HCT116 (cell line): Measurements from ENCODE around the gene JDP2. TPM values are rescaled to one million over a fixed set of nuclear protein-coding genes. Genes with fewer than 3 reads are reported as not detected.

Source experiments
- ATAC-seq: fragments of 200-7000 bp; cut with Tn5 transposase; 2 replicates; pipeline ENCODE4 v1.9.1; 2020; ENCODE audit warnings: mild to moderate bottlenecking, moderate library complexity
- BruUV-seq: library from RNA; stranded (reverse); fragments of 400-500 nt; replicated peaks from 2 replicates; lab custom pipeline; 2021; lab: Mats Ljungman, UMichigan
- CTCF ChIA-PET: fragments of 300-600 bp; sonication (Branson Sonifier 250); formaldehyde crosslinking; loops from one replicate; lab custom pipeline; 2021; ENCODE audit warnings: antibody characterized with exemption; lab: Charles Lee
- POLR2A ChIA-PET: fragments of 300-600, 350-600 bp; sonication (Branson Sonifier 250); formaldehyde crosslinking; loops from one replicate; lab custom pipeline; 2021; ENCODE audit warnings: antibody characterized with exemption; lab: Charles Lee
- RAD21 ChIA-PET, 2 experiments: fragments of 300-600 bp; sonication (Branson Sonifier 250); formaldehyde crosslinking; loops; one replicate each; lab custom pipeline; 2023; ENCODE audit warnings: low total read pairs in 2 of 2; ENCODE audit not compliant: uncharacterized antibody in 2 of 2, unreplicated experiment in 2 of 2, low non-redundant PET in 1 of 2; lab: Charles Lee
- DNase-seq: peaks from one replicate; pipeline ENCODE4 v3.0.0-alpha.2; 2010; ENCODE audit warnings: low read depth, low spot score
- H2AFZ ChIP-seq: fragments of 200-600 bp; shearing (Covaris generic), sonication (generic); 2 replicates; pipeline ENCODE4 v1.6.1; 2017; ENCODE audit warnings: low read depth, mixed run types, mixed read lengths, antibody characterized with exemption, low read length; ENCODE audit not compliant: poor library complexity, severe bottlenecking
- H3K27ac ChIP-seq: 2 replicates; pipeline ENCODE4 v1.5.1; 2012; ENCODE audit warnings: low read depth, low read length
- H3K27me3 ChIP-seq: fragments of 200-600 bp; sonication (generic); 2 replicates; pipeline ENCODE4 v1.6.1; 2016; ENCODE audit warnings: mixed run types, low read length, mixed read lengths; ENCODE audit not compliant: insufficient read depth
- H3K36me3 ChIP-seq, 2 experiments: fragments of 200-500 bp in 1 of 2; fragments of 200-600 bp in 1 of 2; sonication (Bioruptor generic) in 1 of 2; sonication (generic) in 1 of 2; 2 replicates each; pipeline versions ENCODE4 v1.5.1 to v1.6.1; 2014 to 2016; ENCODE audit warnings: low read length in 2 of 2, inconsistent platforms in 1 of 2, mixed read lengths in 1 of 2, mixed run types in 1 of 2; ENCODE audit not compliant: insufficient read depth in 2 of 2, control insufficient read depth in 1 of 2
- H3K4me1 ChIP-seq, 2 experiments: fragments of 200-600 bp in 1 of 2; sonication (generic) in 1 of 2; 2 replicates each; pipeline versions ENCODE4 v1.5.1 to v1.6.1; 2012 to 2017; ENCODE audit warnings: low read length in 2 of 2, inconsistent platforms in 1 of 2, mild to moderate bottlenecking in 1 of 2, mixed read lengths in 1 of 2, mixed run types in 1 of 2, moderate library complexity in 1 of 2; ENCODE audit not compliant: insufficient read depth in 2 of 2, control insufficient read depth in 1 of 2
- H3K4me2 ChIP-seq: fragments of 200-600 bp; sonication (generic); 2 replicates; pipeline ENCODE4 v1.6.1; 2017; ENCODE audit warnings: mixed run types, low read length, mixed read lengths
- H3K4me3 ChIP-seq, 2 experiments: fragments of 200-600 bp in 1 of 2; sonication (generic) in 1 of 2; replicated peaks in 1 of 2; 2 replicates each; pipeline ENCODE4 v1.5.1; 2011 to 2016; ENCODE audit warnings: low read length in 2 of 2, control low read depth in 1 of 2, low read depth in 1 of 2, mild to moderate bottlenecking in 1 of 2, mixed read lengths in 1 of 2, mixed run types in 1 of 2
- H3K79me2 ChIP-seq: fragments of 200-600 bp; sonication (generic); 2 replicates; pipeline ENCODE4 v1.6.1; 2017; ENCODE audit warnings: mild to moderate bottlenecking, mixed run types, low read length, moderate library complexity, mixed read lengths; ENCODE audit not compliant: insufficient read depth
- H3K9ac ChIP-seq: fragments of 200-600 bp; sonication (generic); 2 replicates; pipeline ENCODE4 v1.6.1; 2016; ENCODE audit warnings: low read length, mixed read lengths
- H3K9me2 ChIP-seq: fragments of 200-600 bp; sonication (generic), shearing (Covaris generic); 2 replicates; pipeline ENCODE4 v1.6.1; 2017; ENCODE audit warnings: mixed run types, mild to moderate bottlenecking, moderate library complexity; ENCODE audit not compliant: insufficient read depth
- H3K9me3 ChIP-seq, 2 experiments: fragments of 200-500 bp in 1 of 2; fragments of 200-600 bp in 1 of 2; sonication (Bioruptor generic) in 1 of 2; sonication (generic) in 1 of 2; 2 replicates each; pipeline ENCODE4 v1.6.1; 2014 to 2017; ENCODE audit warnings: low read length in 2 of 2, mixed read lengths in 2 of 2, inconsistent platforms in 1 of 2, low read depth in 1 of 2, mild to moderate bottlenecking in 1 of 2, mixed run types in 1 of 2, moderate library complexity in 1 of 2; ENCODE audit not compliant: control insufficient read depth in 1 of 2, insufficient read depth in 1 of 2
- H4K20me1 ChIP-seq: fragments of 200-600 bp; sonication (generic), shearing (Covaris generic); 2 replicates; pipeline ENCODE4 v1.6.1; 2017; ENCODE audit warnings: mixed run types, mild to moderate bottlenecking, moderate library complexity; ENCODE audit not compliant: insufficient read depth
- EZH2 ChIP-seq: fragments of 200-600 bp; sonication (generic); IDR thresholded peaks from 2 replicates; pipeline ENCODE4 v1.6.1; 2017; ENCODE audit warnings: antibody characterized with exemption, mixed run types
- EZH2phosphoT487 ChIP-seq: fragments of 200-600 bp; IDR thresholded peaks from 2 replicates; pipeline ENCODE4 v1.6.1; 2018; ENCODE audit warnings: antibody characterized with exemption, borderline replicate concordance
- FOSL1 ChIP-seq: IDR thresholded peaks from 2 replicates; pipeline ENCODE4 v1.6.1; 2012; ENCODE audit warnings: low read depth
- JUND ChIP-seq: IDR thresholded peaks from 2 replicates; pipeline ENCODE4 v1.6.1; 2012
- MAX ChIP-seq: IDR thresholded peaks from 2 replicates; pipeline ENCODE4 v1.6.1; 2012
- POLR2A ChIP-seq: IDR thresholded peaks from 2 replicates; pipeline ENCODE4 v1.7.0; 2011; ENCODE audit warnings: borderline replicate concordance; ENCODE audit not compliant: insufficient read depth, insufficient read length; ENCODE audit errors: extremely low read depth
- POLR2AphosphoS5 ChIP-seq: IDR thresholded peaks from 2 replicates; pipeline ENCODE4 v1.6.1; 2011; ENCODE audit warnings: mild to moderate bottlenecking, low read depth, low read length, moderate library complexity
- RAD21 ChIP-seq: IDR thresholded peaks from 2 replicates; pipeline ENCODE4 v1.6.1; 2012; ENCODE audit warnings: low read depth, mild to moderate bottlenecking
- SIN3A ChIP-seq: IDR thresholded peaks from 2 replicates; pipeline ENCODE4 v1.6.1; 2012; ENCODE audit warnings: low read depth
- SP1 ChIP-seq: IDR thresholded peaks from 2 replicates; pipeline ENCODE4 v1.6.1; 2012; ENCODE audit warnings: low read depth
- TCF7L2 ChIP-seq: IDR thresholded peaks from 2 replicates; pipeline ENCODE4 v1.7.0; 2011; ENCODE audit warnings: borderline replicate concordance, inconsistent platforms; ENCODE audit not compliant: insufficient read depth, insufficient read length; ENCODE audit errors: extremely low read depth
- YY1 ChIP-seq: IDR thresholded peaks from 2 replicates; pipeline ENCODE4 v1.6.1; 2011; ENCODE audit warnings: low read length, low read depth, moderate library complexity, mild to moderate bottlenecking; ENCODE audit not compliant: insufficient replicate concordance; ENCODE audit errors: extremely low read depth
- ZNF274 ChIP-seq: fragments of 200-500 bp; sonication (Bioruptor generic); IDR thresholded peaks from 2 replicates; pipeline ENCODE4 v1.6.1; 2014; ENCODE audit warnings: mild to moderate bottlenecking, low read depth, low read length, inconsistent platforms
- intact Hi-C: fragments of 100-400 bp; cut with micrococcal nuclease; formaldehyde crosslinking; loops from 2 replicates; pipeline ENCODE4 v1.10.0; 2022
- total RNA-seq: library from RNA; stranded (reverse); gene quantifications from one replicate; pipeline ENCODE4 v1.2.1, GENCODE V29; 2021; ENCODE audit not compliant: unreplicated experiment
- TF ChIP-seq, protein P1 (sequence below): IDR thresholded peaks from 2 replicates; pipeline ENCODE4 v1.6.1; 2011; ENCODE audit warnings: mild to moderate bottlenecking, low read length, moderate library complexity; ENCODE audit not compliant: insufficient replicate concordance; ENCODE audit errors: extremely low read depth
- TF ChIP-seq, protein P2 (sequence below), 3 experiments: fragments of 200-600 bp in 1 of 3; sonication (generic) in 1 of 3; IDR thresholded peaks in 2 of 3; conservative IDR thresholded peaks in 1 of 3; 2 replicates each; pipeline ENCODE4 v1.5.1; 2012 to 2017; ENCODE audit warnings: low read depth in 2 of 3, low read length in 2 of 3, antibody characterized with exemption in 1 of 3, borderline replicate concordance in 1 of 3, control low read depth in 1 of 3, mild to moderate bottlenecking in 1 of 3, mixed read lengths in 1 of 3, mixed run types in 1 of 3, moderate library complexity in 1 of 3; ENCODE audit not compliant: insufficient read depth in 1 of 3

Gene JDP2
- total RNA-seq, 1 experiment from 2014 or later: 25.4 TPM

DNA sequence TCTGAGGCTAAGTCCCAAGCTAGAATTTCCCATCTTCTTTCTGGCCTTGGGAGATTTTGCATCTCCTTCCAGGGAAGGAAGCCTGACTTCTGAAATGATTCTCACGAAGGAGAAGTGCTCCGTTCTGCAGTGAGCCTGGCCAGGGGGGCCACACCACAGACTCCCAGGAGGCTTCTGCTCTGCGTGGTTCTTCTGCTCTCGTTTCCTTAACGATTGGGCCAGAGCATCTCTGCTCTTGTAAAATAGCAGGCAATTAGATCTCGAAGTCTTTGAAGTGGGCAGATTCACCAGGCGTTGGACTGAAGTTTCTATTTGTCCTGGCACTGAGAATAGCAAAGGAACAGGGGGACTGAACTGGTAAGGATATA is 87.8 kb downstream of the JDP2 start:
- H3K27me3 ChIP-seq: no peaks in the 10 kb centered on the region
- H3K9ac ChIP-seq: no peak overlapping the region
- peaks cover 0 to 8% of the 10 kb centered on the region in 2 experiments; a peak in 2 of 4 replicates for H3K9me3 ChIP-seq
- no peaks in the 10 kb centered on the region for H3K9me2 ChIP-seq
- no peak overlapping the region for H3K27ac ChIP-seq
- no peaks in the 10 kb centered on the region for H3K4me1 ChIP-seq
- no TSS peak for BruUV-seq
- H3K4me2 ChIP-seq: no peak overlapping the region
- ATAC-seq: no peak
- ChIA-PET RAD21 (no interaction called here), POLR2A (no interaction called here), CTCF (interaction anchor here (1.3 kb wide), 1 partner anchor 45 kb away, joined by 3 read pairs; no protein-coding TSS in a partner anchor)
- H3K36me3 ChIP-seq: no peaks in the 10 kb centered on the region
- intact Hi-C loops: no loop called here
- H2AFZ ChIP-seq: no peak overlapping the region
- H3K4me3 ChIP-seq: no peak overlapping the region
- no peak for TF ChIP-seq TCF7L2
- no peak for TF ChIP-seq EZH2phosphoT487
- TF ChIP-seq, protein P1, sequence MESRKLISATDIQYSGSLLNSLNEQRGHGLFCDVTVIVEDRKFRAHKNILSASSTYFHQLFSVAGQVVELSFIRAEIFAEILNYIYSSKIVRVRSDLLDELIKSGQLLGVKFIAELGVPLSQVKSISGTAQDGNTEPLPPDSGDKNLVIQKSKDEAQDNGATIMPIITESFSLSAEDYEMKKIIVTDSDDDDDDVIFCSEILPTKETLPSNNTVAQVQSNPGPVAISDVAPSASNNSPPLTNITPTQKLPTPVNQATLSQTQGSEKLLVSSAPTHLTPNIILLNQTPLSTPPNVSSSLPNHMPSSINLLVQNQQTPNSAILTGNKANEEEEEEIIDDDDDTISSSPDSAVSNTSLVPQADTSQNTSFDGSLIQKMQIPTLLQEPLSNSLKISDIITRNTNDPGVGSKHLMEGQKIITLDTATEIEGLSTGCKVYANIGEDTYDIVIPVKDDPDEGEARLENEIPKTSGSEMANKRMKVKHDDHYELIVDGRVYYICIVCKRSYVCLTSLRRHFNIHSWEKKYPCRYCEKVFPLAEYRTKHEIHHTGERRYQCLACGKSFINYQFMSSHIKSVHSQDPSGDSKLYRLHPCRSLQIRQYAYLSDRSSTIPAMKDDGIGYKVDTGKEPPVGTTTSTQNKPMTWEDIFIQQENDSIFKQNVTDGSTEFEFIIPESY: no peak
- TF ChIP-seq JUND: no peak
- no peak for TF ChIP-seq SIN3A
- TF ChIP-seq ZNF274: no peak
- no peak for TF ChIP-seq FOSL1
- TF ChIP-seq POLR2A: no peak
- TF ChIP-seq POLR2AphosphoS5: no peak
- no peak for TF ChIP-seq EZH2
- no peak for TF ChIP-seq SP1
- TF ChIP-seq YY1: no peak
- TF ChIP-seq MAX: no peak
- TF ChIP-seq, protein P2, sequence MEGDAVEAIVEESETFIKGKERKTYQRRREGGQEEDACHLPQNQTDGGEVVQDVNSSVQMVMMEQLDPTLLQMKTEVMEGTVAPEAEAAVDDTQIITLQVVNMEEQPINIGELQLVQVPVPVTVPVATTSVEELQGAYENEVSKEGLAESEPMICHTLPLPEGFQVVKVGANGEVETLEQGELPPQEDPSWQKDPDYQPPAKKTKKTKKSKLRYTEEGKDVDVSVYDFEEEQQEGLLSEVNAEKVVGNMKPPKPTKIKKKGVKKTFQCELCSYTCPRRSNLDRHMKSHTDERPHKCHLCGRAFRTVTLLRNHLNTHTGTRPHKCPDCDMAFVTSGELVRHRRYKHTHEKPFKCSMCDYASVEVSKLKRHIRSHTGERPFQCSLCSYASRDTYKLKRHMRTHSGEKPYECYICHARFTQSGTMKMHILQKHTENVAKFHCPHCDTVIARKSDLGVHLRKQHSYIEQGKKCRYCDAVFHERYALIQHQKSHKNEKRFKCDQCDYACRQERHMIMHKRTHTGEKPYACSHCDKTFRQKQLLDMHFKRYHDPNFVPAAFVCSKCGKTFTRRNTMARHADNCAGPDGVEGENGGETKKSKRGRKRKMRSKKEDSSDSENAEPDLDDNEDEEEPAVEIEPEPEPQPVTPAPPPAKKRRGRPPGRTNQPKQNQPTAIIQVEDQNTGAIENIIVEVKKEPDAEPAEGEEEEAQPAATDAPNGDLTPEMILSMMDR (IDR thresholded peaks at IDR 0.05 in 2 of 3, conservative IDR thresholded peaks at IDR 0.05 in 1 of 3; ENCODE audit: borderline replicate concordance in 1 of 3, insufficient read depth in 1 of 3, low read depth in 2 of 3, low read length in 2 of 3): no peak
- no peak for TF ChIP-seq RAD21
- TF ChIP-seq, all 23 proteins: peak for 0
- no peak for DNase-seq
- Histone ChIP-seq H3K79me2 (no peaks in the 10 kb centered on the region), H4K20me1 (no peaks in the 10 kb centered on the region)
